DND-41 (cell line): ENCODE results near the gene KHSRP.

Source experiments
- CTCF ChIP-seq: IDR thresholded peaks from 2 replicates; pipeline ENCODE4 v1.5.1; 2012; ENCODE audit warnings: borderline replicate concordance, low read length, moderate library complexity, mild to moderate bottlenecking; ENCODE audit not compliant: poor library complexity, severe bottlenecking; ENCODE audit errors: extremely low read depth
- EZH2 ChIP-seq: IDR thresholded peaks from 3 replicates; pipeline ENCODE4 v1.6.1; 2012; ENCODE audit warnings: borderline replicate concordance, low read depth, mild to moderate bottlenecking, moderate library complexity, low read length, inconsistent platforms; ENCODE audit not compliant: severe bottlenecking

GRCh38 chr19:6375411-6376010, 49.1 kb downstream of the KHSRP start, which contains the start of gene PSPN:
- TF ChIP-seq CTCF: no peak
- no peak for TF ChIP-seq EZH2
